Hematopoietic multipotent progenitor cell treated with erythropoietin and hydrocortisone succinate and interleukin-3 and kit ligand, for 17 days (in vitro differentiated cells): Measurements from ENCODE around the gene PTPRN2.
"Not testable (repeated sequence)": the region's sequence is repeated elsewhere in the genome, so short reads cannot be mapped to it uniquely, and the experiment has no call there.

ENCODE experiments used
- DNase-seq: peaks from one replicate; pipeline ENCODE4 v3.0.0-alpha.2; 2015; ENCODE audit warnings: low spot score

Gene PTPRN2

DNA sequence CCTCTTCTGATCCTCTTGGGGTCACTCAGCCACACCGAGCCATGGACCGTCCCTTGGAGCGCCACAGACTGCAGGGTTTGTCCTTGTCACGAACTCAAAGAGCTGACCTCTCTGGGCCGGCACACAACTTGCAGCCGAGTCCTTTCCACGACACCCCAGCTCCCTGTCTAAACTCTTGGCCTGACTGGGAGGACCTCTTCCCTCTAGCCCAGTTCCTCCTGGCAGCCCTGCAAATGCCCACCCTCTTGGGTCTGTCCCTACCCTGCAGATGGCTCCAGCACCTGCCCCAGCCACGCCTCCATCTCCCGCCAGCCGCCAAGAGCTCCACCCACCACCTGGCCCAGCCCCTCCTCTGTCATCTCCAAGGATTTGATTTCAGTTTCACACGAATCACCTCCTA lies 911.6 kb downstream of the PTPRN2 start:
- DNase-seq, result no peak

DNA sequence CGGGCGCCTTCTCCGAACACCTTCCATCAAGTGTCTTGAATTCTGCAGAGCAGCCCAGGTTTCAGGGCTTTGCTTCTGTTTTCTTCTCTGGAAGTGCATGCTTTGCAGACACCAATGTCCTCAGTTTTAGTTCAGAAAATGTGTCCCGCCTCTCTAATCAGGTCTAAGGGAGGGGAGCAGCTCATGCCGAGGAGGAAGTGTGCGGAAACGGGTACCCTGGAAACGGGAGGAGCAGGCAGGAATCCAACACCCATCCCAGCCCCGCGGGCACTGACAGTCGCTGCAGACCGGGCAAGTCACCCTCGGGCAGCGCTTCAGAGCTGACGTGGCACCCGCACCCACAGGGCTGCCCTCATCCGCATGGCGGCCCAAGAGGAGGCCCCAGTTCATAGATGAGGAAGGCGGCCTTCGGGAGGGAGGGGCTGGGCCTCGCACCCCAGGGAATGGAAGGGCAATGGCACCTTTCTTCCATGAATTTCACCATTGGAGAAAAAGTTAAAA lies 912.1 kb downstream of the PTPRN2 start:
- no peak for DNase-seq

DNA sequence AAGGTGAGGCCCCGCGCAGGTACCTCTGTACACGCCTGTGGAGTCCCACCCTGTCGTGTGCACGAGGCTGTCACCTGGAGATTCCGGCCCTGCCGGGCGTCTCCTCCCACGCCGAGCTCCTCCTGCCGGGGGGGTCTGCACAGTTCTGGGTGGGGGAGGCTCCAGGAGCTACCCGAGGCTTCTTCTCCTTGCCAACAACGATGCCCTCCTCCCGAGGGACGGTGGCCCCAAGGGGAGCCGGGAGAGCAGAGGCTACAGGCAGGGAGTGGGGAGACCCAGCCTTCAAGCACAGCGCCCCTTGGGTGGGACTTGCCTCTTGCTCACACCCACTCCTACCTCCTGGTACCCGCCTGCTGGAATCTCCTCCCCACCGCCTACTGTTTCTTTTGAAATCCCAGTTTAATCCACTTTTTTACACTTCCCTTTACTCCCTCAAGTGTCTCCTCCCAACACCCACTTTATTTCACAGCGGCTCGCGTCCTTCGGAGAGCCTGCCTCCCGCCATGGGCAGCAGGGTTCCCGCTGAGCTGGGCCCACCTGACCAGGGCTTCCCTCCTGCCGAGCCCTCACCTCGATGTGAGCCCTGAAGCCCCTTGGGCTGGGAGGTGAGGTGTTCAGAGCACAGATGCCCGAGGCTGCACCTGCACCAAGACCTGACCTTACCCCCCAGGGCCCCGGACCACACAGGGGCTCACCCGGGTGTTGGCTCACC lies 912.8 kb downstream of the PTPRN2 start:
- no peak for DNase-seq

DNA sequence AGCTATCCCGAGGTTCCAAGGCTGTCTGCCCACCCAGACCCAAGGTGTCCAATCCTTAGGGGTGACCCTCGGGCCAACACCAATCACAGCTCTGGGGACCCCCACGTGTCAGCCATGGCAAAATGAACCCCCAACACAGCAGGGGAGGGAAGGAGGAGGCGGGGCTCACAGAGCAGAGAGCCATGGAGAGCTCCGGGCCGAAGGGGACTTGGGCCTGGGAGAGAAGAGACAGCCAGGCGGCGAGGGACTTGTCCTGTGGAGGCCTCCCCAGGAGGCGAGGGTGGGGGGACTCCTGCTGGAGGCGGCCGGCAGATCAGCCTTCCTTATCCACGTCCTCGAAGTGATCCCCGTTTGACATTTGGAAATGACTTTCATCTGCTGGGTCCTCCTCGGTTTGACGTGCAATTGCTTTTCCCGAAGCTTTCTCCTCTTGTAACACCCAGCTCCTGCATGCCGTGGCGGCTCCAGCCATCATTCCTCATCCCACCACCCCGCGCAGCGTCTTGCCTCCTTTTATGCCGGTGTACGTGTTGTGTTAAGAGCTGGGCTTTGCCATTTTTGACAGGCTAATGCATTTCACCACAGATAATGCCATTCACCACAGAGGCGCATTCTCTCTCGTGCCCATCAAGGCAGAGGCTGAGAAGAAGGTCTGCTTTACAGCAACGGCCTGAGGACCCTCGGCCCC lies 913.5 kb downstream of the PTPRN2 start:
- no peak for DNase-seq

DNA sequence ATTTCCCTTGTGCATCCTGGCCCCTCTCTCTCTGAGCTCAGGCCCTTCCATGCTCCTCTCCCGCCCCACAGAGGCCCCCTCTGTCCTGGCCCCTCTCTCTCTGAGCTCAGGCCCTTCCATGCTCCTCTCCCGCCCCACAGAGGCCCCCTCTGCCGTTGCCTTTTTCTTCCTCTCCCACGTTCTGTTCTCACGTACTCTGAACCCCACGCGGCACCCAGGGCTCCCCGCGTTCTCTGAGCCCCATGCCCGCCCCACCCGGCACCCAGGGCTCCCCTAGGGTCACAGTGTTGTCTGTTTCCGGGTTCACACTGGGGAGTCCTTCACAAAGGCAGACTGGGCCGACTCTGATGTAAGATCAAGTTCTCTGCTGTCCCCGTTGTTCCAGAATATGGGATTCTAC lies 914.0 kb downstream of the PTPRN2 start:
- no peak for DNase-seq

DNA sequence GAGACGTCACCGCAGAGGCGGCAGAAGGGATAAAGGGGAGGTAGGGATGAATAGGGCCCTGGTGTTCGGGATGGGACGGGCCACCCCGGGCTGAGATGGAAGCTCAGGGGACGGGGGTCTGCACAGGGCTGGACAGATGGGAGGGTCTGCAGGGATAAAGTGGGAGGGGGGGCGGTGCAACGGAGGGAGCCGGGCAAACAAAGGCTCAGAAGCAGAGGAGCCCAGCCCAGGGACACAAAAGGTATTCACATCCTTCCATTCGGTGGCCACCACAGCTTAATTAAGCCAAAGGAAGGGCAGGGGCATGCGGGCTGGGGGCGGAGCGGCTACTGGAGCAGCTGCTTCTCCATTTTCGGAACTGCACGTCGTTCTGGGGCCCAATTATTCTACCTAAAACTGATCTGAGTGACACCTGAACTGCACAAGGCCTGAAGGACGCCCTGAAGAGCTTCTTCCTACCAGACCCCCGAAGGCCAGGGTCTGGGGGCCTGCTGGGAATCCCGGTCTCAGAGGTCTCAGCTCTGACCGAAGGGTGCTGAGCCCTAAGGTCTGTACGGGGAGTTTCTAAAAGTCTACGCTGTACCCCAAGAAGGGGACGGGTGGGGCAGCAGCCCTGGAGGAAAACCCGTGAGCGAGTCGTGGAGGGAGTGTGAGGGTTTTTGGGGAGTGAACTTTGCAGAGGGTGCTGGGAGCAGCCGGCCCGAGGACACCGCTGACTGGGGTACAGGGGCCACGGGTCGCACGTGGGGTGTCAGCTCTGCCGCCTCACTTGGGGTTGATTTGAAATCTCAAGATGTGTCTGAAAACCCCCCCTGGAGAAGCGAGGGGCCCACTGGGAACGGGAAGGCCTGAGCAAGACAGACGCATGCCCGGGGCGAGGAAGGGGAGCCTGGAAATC lies 916.0 kb downstream of the PTPRN2 start:
- no peak for DNase-seq

DNA sequence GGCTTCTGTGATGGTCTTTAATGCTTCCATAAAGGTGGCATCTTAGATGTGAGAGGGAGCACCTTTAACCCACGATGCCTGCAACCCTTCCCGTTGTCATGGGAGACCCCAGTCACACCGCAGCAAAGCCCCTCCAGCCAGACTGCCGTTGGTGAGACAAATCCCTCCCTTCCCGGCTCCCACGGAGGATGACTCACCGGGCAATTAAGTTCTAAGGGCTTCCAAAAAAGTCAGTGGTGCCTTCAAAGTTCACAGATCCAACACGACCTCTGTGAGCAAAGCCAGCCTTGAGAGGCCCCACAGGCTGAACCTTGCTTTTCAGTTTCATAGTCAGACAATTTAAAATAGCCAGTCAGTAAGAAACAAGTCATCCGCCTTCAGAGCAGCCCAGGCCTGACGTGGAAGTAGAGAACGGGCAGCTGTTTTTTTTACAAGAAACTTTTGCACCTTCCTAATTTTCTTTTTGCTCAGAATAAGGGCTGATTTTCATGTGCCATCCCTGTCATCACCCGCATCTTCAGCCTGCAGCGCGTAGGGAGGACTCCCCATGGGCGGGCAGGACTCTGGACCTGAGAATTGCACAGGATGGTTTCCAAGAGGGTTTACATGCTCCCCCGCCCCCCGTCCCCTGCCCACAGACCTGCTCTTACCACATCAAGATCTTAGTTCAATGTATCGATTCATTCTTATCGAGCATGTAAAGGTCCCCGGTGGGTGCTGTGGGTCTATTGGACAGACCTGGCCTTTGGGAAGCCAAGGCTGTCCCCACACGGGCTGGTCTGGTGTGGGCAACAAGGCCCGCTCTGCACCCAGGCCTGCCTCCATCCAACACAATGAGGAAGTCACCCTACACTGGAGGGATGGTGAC lies 916.9 kb downstream of the PTPRN2 start:
- DNase-seq, result no peak

DNA sequence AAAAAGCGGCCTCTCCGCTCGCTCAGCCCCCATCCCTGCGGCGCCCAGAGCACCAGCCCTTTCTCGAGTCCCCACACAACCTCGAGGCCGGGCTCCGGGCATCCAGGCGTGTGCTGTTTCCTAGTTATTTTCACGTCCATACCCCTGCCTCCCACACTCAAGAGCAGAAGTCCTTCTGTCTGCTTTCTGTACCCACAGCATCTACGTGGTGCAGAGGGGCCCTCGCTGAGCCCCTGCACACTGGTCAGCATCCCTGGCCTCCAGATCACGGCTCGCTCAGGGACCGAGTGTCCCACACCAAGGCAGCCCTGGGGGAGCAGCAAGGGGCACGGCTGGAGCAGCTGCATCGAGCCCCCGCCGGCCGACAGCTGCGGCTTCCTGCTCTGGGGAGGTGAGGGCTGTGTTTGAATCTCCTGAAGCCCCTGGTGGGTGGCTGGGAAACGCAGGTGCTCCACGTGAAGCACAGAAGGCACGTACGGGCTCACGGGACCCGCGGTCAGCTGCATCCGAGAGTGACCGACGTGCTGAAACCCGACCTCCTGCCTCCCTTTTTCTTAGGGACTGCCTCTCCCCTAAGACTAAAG lies 917.8 kb downstream of the PTPRN2 start:
- no peak for DNase-seq

DNA sequence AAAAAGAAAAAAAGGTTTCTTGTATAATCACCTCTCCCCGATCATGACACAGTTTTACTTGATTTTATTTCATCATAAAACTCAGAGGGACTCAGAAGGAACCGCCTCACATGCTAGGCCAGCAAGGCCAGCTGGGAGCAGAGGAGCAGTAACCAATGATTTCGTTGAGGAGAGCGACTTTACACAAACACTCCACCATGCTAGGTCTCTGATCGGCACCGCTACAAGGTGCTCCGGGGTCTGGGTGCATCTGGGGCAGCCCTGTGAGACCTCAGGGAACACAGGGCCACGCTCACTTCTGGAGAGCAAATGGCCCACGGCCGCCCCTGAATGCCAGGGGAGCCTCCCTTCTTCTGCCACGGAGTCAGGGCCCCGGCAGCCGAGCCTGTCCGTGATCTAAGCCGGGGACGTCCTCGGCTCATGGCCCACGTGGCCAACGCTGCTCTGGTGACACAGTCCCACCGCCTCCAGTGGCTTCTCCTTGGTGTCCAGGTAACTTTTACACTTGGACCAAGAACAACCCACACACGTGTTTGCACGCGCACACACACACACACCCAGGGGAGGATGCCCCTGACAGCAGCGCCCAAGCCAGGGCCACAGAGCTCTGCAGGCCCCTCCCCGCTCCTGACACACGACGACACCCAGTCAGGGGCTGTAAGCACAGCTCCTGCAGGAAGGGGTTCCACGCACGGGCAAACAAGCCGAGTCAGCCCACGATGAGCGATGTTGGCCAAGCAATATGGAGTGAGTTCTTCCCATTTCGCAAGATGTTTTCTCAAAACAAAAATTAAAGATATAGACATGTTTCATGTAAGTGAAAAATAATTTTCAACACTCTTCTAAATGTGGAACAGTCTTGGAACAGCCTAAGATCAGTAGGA lies 918.5 kb downstream of the PTPRN2 start:
- DNase-seq, result no peak

DNA sequence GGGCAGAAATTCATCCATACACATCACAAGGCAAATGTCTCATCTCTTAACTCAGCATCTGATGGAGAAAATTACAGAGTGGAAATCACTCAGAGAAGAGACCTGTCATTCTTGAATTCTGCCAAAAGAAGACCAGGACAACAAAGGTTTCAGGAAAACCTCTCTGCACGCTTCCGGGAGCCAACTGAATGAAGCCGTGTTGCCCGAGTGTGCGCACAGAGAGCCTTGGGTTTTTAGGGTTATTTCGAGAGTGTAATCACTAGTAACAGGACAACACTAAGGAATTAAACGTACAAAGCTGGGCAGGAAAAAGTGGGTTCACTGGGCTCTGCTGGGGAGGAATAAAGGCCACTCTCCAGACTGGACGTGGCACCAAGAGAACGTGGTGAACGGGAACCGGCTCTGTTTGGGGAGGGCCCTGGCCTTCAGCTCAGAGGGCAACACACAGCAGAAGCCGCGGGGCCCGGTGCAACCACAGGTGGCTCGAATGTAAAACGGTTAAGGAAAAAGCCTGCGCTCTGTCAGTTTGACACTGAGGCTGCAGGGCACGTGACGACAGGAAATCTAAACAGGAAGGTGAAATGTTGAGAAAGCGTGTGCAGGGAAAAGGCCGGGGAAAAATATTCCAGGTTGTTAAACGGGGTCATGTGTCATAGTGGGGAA lies 919.3 kb downstream of the PTPRN2 start:
- DNase-seq, result no peak

DNA sequence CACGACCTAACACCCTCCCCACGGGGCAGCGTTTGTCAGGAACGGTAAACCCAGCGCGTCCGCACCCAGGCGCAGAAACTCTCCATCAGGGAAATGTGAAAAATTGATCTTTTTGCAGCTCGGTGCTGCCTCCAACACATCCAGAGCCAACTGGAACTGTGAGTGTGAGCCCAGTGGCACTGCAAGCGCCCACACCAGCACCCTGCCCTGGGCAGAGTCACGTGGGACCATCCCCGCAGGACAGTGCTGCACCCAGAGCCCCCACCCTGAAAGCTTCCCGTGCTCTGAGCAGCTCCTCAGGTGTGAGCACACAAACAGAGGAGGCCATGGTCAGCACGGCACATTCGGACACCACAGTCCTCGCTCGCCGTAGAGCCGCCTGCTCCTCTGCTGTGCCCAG lies 919.9 kb downstream of the PTPRN2 start:
- DNase-seq, result no peak

DNA sequence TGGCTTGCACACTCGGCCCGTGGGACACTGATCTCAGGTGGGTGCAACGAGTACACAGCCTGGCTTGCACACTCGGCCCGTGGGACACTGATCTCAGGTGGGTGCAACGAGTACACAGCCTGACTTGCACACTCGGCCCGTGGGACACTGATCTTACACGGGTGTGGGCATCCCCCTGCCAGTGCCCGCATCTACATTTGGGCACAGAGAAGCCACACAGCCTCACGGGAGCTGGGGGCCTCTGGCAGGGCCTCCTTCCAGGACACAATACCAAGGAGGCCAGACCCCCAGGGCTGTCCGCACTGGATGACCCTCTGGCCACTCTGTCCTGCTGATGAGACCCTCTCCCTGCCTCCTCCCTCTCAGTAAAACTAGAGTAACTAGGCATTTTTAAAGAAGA lies 920.4 kb downstream of the PTPRN2 start:
- DNase-seq, result no peak

DNA sequence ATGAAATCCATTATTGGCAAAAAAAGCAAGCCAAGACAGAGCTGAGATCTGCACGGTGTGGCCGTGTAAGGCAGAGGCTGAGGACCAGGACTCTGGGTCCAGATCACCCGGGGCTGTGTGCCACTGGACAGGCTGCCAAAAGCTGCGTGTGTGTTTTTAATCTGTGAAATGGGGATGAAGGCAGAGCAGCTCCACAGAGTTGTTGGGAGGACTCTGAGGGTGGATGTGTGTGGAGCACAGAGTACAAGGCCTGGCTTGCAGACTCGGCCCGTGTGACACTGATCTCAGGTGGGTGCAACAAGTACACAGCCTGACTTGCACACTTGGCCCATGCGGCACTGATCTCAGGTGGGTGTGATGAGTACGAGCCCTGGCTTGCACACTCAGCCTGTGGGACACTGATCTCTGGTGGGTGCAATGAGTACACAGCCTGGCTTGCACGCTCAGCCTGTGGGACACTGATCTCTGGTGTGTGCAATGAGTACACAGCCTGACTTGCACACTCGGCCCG lies 921.0 kb downstream of the PTPRN2 start:
- DNase-seq, result no peak

DNA sequence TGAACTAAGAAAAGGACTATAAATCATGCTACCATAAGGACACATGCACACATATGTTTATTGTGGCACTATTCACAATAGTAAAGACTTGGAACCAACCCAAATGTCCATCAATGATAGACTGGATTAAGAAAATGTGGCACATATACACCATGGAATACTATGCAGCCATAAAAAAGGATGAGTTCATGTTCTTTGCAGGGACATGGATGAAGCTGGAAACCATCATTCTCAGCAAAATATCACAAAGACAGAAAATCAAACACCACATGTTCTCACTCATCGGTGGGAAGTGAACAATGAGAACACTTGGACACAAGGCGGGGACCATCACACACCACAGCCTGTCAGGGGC lies 922.0 kb downstream of the PTPRN2 start:
- not testable (repeated sequence) for DNase-seq

DNA sequence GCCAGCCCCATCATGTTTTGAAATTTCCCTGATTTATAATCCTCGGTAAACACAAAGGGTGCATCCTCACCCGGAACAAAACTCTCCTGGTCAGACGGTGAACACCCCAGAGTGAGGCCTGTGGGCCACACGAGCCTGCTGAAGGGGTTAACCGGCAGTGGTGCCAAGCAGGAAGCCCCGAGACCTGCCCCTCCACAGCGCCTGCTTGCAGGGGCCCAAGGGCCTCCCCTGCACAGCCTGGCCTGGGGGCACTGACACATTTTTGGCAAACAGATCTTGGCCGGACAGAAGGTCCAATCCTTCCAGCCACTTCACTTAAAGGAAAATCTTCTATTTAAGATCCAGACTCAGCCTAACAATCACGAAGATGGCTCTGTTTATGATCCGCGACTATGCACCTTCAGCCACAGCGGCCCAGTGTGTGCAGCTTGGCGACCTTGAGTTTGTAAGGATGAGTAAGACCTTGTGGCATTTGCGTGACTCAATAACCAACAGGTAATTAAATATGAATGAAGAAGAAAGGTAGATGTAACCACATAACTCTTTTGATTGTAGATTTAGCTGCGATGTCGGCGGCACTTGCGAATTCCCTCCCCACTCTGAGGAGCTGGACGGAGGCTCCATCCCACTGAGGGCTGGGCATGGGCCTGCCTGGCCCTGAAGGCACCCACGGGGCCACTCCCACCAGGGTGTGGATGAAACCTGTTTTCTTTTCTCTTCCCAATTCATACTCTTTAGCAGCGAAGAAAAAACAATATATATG lies 922.6 kb downstream of the PTPRN2 start:
- DNase-seq, result no peak

DNA sequence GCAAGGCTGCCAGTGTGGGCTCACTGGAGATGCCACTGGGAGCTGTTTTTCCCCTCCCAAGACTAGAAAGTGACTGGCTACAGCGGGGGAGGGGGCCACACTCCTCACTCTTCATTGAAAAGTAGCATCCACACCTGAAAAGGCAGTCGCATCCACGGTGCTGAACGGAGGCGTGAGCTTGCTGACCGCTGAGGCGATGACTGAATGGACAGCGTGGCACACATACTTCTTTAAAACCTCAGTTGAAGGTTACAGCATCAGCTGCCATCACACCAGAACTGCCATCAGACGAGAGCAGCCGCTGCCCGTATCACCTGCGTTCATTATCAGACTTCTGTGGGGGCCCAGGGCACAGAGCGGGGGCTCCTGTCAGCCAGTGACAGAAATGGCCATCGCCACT lies 923.6 kb downstream of the PTPRN2 start:
- DNase-seq, result no peak

DNA sequence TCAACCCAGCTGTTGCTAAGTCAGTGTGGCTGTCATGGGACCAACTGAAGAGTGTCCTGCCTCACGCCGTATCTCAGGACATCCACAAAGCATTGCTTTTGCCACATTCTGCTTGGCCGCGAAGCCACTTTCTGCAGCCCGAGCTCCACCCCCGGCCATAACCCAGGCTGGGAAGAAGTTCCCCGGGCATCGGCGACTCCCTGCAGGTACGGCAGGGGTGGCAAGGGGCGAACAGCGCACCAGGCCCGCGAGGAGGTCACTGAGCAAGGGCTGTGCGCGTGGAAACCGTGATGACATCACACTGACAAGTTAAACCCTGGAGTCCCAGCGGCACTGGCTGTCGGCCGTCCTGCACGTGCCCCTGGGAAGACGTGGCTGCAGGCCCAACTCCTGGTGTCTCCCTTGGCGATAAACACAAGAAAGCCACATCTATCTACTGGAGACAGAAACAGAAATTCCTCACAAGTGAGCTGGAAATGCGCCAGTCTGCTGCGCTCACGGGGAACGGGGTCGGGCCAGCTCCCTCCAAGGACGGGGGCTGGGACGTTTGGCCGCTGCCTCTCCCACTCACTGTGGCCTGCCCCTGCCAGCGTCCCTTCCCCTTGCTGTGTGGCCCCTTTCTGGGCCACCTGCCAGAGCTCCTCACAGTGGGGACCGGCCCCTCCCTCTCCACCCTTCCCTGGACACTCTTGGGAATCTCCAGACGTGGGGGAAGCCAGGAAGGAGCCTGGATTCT lies 924.5 kb downstream of the PTPRN2 start:
- no peak for DNase-seq

DNA sequence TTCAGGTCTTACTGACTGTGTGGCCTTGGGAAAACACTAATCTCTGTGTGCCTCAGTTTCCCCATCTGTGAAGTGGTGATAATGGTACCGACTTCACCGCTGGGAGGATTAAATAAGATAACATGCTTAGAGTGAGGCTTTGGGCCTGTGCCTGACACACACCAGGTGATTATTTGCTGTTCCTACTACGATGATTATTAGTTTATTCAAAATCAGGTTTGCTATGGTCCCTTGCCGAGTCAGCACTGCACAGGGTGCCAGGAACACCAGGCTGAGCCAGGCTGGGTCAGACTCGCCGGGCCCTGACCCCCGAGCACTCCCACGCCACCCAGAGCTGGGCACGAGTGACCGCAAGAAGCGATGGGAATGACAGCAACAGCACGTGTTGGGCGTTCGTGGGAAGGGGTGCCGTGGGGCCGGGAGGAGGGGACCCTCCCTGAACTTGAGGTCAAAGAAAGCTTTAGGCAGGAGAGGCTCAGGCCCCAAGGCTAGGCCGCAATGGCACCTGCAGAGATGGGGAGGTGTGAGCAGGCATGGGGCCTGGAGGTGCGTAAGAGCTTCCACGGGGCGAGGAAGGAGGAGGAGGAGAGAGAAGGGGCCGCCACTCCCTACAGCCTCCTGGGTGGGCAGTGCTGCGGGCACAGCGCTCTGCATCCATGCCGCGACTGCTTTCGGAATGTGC lies 925.4 kb downstream of the PTPRN2 start:
- DNase-seq, result no peak
